NK-92 (cell line): ENCODE results near the gene LSM10.

Experiments
- DNase-seq: peaks from one replicate; lab custom pipeline; 2025; ENCODE audit not compliant: unreplicated experiment; lab: John Stamatoyannopoulos, UW

LSM10 gene

GRCh38 chr1:36397378-36398230, at the start of gene LSM10:
TSS of gene LSM10 (minus strand) at chr1:36397908. CDS start at chr1:36394129, 3,779 bp downstream.
- DNase-seq = peak; percentile 40

- no peak for DNase-seq
These were observed 49.7 kb upstream of the LSM10 start for GRCh38 chr1:36447450-36447849.

- no peak for DNase-seq
These were observed 49.0 kb upstream of the LSM10 start for GRCh38 chr1:36446746-36447145.

DNA sequence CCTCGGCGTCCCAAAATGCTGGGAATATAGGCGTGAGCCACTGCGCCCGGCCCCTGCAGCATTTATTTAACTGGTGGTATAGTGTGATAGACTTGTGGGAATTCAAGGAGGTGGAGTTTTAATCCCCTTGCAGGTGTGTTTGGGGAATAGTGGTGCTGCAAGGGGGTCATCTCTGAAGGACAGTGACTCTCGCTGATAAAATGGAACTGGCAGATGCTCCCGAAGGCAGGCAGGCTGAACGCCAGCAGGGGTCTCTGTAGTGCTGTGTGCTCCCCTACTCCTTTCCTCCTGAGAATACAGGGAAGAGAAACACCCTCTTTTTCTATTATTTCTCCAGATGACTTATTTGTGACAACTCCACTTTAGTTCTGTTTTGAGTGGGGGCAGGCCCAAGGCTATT, 48.6 kb upstream of the LSM10 start:
- DNase-seq = no peak

- no peak for DNase-seq
These were observed 45.6 kb upstream of the LSM10 start for GRCh38 chr1:36443297-36443696.

- no peak for DNase-seq
These were observed 44.6 kb upstream of the LSM10 start for GRCh38 chr1:36442337-36442736.

DNA sequence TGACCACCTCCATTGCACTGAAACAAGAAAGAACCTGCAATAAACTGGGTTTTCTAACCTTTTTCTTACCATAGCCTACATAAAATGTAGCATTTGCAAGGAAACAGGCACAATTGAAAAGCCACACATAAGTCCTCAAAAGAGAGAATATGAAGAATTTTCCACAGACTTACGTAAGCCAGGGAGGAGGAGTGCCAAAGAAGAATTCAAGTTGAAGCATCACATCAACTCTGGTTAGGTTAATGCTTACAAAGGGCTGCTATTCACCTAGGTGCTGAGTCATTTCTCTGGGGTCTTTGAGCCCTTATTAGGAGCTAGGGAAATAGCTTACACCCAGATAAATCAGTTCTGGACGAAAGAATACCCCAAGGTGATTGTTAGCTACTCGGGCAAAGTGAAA, 42.9 kb upstream of the LSM10 start:
- no peak for DNase-seq

DNA sequence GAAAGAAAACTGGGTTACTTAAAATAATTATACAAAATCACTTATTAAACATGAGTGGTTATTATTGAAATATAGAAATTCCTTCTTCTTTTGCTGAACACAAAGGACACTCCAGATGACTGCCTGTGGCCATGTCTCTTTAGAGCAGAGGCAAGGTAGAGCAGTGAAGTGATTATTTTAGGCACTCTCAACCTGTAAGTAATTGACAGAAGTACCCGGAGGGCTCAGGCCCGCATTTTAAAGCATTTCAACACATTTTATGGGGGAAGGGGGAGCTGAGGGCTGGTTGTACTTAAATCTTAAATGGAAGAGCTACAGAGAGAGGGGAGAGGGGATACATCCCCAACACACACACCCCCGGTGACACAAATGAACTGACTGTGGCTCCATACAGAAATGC, 42.3 kb upstream of the LSM10 start:
- DNase-seq = no peak

- DNase-seq = no peak
These were observed 41.0 kb upstream of the LSM10 start for GRCh38 chr1:36438715-36439114.

DNA sequence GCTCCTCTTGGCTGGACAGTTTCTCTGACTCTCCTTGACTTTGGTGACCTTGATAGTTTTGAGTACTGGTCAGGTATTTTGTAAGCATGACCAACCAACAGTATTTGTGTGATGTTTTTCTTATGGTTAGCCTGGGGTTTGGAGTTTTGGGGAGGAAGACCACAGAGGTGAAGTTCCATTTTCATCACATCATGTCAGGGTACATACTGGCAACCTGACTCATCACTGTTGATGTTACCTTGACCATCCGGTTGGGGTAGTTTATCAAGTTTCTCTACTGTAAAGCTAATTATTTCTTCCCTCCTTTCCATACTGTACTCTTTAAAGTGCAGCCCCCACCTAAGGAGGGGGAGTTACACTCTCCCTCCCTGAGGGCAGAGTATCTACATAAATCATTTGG, 39.1 kb upstream of the LSM10 start:
- DNase-seq = no peak

DNA sequence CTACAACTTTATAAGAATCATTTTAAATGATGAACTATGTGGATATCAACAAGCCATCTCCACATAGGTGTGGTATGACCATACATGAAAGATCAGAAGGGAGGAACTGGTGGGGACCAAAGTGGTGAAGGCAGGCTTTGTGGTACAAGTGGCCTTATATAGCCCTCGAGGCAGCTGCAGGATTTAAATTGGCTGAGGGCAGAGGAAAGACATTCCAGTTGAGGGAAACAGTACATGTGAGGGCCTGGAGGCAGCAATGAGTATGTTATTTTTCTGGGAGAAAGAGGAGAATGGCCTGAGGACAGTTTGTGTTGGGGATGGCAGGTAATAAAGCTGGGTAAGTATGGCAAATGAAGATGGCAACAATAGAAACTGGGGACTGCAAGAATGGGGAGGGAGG, 35.4 kb upstream of the LSM10 start:
- DNase-seq = no peak

- no peak for DNase-seq
These were observed 34.9 kb upstream of the LSM10 start for GRCh38 chr1:36432616-36433015.

GRCh38 chr1:36425791-36426190, 28.1 kb upstream of the LSM10 start:
- no peak for DNase-seq

DNA sequence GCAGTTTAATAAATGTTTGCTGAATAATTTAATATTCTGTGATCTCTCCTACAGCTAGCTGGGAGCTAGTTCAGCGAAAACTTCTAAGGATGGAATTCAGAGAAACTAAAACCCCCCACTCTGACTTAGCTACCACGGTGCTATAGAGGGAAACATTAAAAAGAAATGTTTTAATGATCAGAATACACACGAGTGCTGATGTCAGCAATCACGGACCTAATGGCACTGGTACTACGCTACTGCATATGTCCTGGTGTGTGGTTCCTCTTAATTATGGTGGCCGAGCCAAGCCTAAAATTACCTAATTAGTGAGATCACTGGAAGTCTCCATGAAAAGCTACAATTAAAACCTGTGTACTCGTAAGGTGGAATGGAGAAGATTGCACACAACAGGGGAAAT, 23.9 kb upstream of the LSM10 start:
- no peak for DNase-seq

- peak; percentile 24 for DNase-seq
These were observed 23.2 kb upstream of the LSM10 start for GRCh38 chr1:36420836-36421317.

GRCh38 chr1:36420409-36420808, 22.7 kb upstream of the LSM10 start:
- DNase-seq = no peak

DNA sequence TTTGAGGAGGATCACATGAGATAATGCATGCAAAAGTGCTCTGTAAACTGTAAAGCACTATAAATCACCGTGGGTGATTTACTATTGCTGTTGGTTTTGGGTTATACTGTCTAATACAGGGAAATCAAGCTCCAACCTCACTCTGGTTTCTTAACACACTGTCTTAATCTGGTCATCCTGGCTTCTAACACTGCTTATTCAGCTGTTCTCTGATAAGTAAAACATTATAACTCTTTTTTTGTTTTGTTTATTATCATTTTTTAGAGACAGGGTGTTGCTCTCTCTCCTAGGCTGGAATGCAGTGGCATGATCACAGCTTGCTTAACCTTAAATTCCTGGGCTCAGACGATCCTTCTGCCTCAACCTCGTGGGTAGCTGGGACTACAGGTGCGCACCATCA, 21.9 kb upstream of the LSM10 start:
- DNase-seq = no peak

GRCh38 chr1:36419140-36419539, 21.4 kb upstream of the LSM10 start:
- DNase-seq = no peak

DNA sequence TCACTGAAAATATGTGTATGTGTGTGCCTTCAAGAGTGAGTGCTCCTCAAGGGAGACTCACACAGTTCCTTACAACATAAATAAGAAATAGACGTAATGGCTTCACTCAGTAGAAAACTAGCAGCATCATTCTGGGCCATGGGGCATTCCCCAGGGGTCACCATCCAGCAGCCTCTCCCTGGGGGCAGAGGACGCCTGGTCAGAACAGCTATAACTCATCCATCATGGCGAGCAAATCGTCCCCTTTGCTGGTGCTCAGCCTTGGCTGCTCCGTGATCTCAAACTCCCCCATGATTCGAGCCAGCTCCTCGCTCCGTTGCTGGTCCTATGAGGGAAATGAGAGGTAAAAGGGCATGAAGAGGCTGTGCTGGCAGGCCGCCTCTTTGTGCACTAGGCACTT, 20.2 kb upstream of the LSM10 start:
- DNase-seq = no peak

- DNase-seq = no peak
These were observed 18.1 kb upstream of the LSM10 start for GRCh38 chr1:36415661-36416326.

- DNase-seq = no peak
These were observed 16.7 kb upstream of the LSM10 start for GRCh38 chr1:36414384-36414783.
